Measurements from ENCODE around the gene EPHB1.
"Not testable (repeated sequence)": the region's sequence is repeated elsewhere in the genome, so short reads cannot be mapped to it uniquely, and the experiment has no call there.

DNA sequence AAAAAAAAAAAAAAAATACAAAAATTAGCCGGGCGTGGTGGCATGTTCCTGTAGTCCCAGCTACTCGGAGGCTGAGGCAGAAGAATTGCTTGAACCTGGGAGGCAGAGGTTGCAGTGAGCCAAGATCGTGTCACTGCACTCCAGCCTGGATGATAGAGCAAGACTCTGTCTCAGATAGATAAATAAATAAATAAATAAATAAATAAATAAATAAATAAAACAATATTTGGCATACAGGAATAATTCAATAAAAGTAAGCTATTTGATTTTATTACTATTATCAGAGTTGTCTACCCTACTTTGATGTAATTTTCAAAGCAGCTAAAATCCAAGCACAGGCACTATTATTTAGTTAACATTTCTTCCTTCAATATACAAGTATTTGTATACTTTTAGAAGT, 319.5 kb downstream of the EPHB1 start:
- TF ChIP-seq CTCF (IDR thresholded peaks at IDR 0.05; ENCODE audit: extremely low read depth in 1 of 2, insufficient read depth in 1 of 2, low read depth in 1 of 2, low read length in 2 of 2); JUN (IDR thresholded peaks at IDR 0.05; ENCODE audit: borderline replicate concordance, insufficient read depth, insufficient read length, low read depth); POLR2A (IDR thresholded peaks at IDR 0.05; ENCODE audit: low read depth, low read length); POLR2AphosphoS5 (IDR thresholded peaks at IDR 0.05; ENCODE audit: insufficient read depth, low read depth, low read length); EZH2 (IDR thresholded peaks at IDR 0.05; ENCODE audit: borderline replicate concordance, low read depth, low read length, severe bottlenecking); MYC (IDR thresholded peaks at IDR 0.05; ENCODE audit: low read depth, low read length): not testable (repeated sequence)
